GM10847 (cell line): ENCODE data around the gene WDR31.

Source experiments
- POLR2A ChIP-seq: IDR thresholded peaks from 2 replicates; pipeline ENCODE4 v1.6.1; 2011; ENCODE audit not compliant: insufficient read length; ENCODE audit errors: extremely low read depth

The WDR31 gene

DNA sequence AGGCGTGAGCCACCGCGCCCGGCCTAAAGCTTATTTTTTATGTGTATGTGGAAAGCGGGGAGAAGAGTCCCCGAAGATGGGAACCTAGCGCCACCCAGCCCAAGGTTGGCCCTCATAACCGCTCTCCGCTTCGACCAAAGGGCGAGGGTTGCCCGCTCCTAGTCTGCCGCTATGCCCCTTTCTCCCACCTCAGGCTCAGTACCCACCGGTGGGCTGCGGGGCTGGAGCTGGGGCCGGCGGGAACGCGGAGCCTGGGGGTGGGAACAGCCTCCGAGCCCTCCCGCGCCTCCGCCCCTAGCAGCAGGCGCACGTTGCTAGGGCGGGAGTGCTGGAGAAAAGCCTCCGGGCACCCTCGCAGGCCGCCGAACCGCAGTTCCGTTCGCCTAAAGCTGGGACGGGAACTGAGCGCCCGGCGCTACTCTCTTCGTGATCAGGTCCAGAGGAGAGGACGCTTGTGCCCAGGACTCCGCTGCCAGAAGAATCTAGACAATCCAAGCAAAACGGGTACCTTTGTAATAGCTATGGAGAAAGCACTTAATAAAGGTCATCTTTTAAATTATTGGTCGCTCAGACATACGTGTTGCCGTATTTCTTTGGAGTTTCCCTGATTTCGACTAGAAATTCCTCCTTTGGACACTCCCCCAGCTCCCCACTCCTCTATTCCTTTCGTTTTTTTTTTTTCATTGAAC lies at the start of gene WDR31:
TSS of gene WDR31 (minus strand) at position 265 of the 689 bp plus-strand sequence. CDS start 8,253 bp downstream, outside the sequence.
- TF ChIP-seq POLR2A: peak; percentile 49

DNA sequence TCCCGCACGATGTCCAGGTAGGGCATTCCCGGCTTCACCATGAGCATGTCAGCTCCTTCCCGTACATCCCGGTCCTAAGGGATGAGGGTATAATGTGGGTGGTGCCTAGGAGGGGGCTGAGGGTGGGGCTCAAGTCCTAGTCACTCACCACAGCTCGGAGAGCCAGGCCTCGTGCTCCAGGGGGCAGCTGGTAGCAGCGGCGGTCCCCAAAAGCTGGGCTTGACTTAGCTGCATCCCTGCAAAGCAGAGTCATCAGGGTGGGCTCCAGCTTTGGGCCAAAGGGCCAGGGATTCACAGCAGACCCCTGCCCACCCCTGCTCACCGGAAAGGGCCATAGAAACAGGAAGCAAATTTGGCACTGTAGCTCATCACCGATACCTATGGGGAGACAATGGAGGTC lies 49.4 kb upstream of the WDR31 start:
- no peak for TF ChIP-seq POLR2A

DNA sequence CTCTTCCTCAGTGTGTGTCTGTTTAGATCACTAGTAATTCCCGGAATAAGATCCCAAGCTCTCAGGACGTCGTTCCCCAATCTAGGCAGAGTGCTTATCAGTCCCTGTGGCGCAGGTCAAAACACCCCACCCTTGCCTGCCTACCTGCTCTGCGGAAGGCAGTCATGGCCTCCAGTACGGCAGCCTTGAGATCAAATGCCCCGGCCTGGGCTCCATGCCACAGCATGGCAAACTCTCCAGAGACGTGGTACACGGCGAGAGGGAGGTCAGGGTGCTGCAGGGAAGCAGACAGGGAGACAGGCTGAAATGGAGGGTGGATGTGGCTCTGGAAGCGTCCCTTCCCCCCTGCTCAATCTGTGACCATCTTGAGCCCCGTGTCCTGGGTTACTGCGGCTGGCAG lies 48.8 kb upstream of the WDR31 start:
- no peak for TF ChIP-seq POLR2A

DNA sequence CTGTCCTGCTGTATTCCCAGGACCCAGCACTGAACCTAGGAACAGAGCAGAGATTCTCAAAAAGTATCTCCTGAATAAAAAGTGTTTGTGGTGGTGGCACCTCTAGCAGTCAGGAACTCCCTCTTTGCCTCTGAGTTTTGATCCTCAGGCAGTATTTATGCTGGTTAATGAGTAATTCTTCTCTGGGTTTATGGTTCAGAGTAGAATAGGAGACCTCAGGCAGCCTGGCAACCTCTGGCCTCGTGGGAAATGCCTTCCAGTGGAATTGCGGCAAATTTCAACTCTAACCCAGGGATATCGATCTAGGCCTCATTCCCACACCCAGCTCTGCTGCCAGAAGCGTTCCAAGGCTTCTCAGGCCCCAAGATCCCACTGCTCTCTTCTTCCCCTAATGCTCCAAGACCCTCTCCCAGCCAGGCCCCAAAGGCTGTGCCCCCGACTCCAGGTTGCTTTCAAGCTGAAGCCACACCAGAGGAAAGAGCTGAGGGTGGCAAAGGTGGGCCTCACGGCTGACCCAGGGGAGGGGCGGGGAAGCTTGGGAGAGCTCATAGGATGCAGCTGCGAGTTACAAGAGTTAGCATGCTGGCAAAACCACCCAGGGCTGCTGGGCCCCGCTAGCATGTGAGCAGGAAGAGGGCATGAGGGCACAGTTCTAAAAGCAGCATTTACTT lies 47.6 kb upstream of the WDR31 start:
- no peak for TF ChIP-seq POLR2A

DNA sequence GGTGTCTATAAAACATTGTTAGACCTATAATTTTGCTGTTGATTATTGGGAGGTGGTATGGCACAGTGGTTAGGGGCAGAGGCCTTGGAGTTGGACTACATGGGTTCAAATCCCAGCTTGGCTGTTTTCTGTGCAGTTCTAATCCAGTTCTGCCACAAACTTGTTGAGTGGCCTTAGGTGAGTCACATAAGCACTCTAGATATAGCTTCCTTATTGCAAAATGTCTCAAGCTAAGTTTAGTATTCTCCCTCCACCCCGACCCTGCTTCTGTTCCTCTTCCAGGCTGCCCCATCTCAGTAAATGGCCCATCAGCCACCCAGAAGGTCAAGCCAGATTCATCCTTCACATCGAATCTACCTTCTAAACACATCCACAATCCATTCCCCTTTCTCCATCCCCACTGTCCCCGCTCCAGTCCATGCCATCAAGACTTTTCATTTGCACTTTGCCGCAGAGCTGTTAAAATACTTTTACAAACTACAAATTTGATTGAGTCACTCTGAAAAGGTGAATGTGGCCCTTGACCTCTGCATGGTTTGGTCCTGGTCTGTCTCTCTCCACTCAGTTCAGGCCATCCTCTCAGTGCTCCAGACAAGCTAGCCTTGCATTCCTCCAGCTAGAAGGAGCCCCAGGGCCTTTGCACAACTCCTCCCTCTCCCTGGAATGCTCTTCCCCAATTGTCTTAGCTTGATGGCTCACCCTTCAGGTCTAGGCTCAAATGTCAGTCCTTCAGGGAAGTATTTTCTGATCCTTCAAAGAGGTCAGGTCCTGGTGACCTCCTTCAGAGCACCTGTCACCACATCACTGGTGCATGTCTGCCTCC lies 46.7 kb upstream of the WDR31 start:
- TF ChIP-seq POLR2A: no peak

DNA sequence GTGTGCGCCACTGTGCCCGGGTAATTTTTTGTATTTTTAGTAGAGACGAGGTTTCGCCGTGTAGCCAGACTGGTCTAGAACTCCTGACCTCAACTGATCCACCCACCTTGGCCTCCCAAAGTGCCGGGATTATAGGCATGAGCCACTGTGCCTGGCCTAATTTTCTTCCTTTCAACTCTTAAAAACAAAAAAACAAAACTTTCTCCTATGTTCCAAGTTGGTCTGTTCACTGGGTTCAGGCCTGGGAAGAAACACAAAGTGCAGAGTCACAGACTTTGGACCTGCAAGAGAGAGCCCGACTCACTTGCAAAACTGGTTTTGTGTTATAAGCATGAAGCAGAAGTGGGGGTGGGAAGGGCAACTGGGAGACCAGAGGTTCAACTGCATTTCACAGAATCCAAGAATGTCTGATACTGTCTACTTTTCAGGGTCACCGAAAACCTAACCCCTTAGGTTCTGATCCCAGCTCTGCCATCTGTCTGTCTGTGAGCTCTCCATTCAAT lies 41.9 kb upstream of the WDR31 start:
- no peak for TF ChIP-seq POLR2A

DNA sequence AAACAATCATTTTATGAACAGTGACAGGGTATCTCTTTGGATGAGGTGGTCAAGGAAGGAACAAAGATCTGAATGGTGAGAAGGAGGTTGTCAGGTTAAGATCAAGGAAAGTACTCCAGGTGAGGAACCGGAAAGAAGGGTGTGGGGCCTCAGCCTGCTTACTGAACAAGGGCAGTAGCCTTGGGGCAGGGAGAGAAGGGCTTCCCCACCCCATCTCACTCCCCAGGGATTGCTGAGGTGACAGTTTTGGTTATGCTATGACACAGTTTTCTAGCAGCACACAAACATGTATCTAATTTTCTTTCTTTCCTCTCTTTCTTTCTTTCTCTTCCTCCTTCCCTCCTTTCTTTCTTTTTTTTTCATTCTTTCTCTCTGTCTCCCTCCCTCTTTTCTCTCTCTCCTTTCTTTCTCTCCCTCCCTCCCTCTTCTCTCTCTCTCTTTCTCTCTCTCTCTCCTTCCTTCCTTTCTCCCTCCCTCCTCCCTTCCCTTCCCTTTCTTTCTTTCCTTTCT lies 40.8 kb upstream of the WDR31 start:
- TF ChIP-seq POLR2A: no peak

DNA sequence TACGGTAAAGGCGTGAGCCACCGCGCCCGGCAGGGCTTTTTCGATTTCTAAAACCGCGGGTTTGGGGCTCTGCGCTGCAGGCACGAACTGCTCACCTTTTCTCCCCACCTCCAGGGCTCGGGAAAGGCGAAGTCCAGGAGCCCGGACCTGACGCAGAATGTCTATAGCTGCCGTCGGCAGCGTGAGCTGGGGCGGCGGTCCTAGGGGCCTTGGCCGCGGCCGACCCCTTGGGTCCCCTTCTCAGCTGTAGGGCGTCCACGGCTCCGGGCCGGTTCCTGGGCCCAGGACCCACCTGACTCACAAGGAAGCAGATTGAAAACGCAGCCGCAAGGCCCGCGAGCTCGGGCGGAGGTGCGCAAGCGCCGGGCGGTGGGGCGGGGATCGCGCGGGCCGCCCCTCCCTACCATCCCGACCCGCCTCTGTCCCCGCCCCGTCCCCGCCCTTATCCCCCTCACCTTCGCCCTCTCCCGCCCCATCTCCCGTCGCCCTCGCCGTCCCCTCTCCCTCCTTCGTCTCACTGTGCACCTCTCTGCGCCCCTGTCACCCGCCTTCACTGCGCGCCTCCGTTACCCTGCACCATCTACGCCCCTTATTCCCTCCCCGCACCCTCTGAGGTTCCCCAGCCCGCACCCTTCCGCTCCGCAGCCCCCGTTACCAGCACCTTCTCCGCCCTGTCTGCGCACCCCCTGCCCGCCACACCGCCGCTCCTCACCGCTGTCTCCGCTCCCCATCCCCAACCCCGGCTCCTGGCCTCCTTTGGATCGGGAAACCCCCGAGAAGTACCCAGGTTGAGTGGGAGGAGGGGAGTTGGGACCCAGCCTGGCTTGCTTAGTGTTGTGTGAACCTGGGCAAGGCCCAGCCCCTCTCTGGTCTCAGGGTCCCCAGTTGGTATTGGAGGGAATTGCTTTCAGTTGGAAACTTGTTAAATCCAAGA lies 36.8 kb upstream of the WDR31 start, which contains the start of gene HDHD3:
TSS of gene HDHD3 (minus strand) at position 353 of the 934 bp plus-strand sequence. CDS start 2,632 bp downstream, outside the sequence.
- TF ChIP-seq POLR2A: peak; percentile 48

DNA sequence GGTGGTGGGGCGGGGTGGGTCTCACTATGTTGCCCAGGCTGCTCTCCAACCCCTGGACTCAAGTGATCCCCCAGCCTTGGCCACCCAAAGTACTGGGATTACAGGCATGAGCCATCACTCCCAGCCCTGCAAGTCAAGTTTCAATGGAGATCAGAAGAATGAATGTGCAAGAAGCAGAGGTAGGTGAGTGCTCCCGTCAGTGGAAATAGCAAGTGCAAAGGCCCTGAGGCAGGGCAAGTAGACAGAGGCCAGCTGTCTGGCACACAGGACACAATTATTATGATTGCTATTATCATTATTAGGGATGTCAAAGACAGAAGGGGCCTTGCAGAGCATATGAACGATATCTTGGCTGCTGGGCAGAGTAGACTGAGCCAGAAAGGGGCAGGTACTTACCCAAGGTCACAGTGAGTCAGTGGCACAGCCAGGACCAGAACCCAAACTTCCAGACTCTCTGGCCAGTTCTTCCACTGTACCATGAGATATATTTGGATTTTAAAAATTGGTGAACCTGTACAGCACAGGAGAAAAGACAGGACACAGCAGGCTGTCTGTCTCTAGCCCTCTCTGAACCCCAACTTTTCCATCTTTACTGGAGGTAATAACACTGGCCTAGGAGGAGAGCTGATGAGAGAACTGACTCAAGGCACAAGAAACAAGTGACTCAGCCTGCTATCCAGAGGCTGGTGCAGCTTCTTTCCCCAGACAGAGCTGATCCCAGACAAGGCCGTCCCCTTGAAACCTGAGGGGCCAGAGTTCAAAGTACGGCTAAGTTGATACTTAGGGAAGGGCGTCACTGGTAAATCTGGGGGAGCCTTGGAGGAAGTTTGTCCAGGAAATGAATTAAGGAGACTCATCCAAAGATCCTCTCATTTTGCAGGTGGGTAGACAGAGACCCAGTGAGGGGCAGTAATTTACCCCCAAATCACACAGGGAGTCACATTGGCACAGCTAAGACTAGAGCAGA lies 35.3 kb upstream of the WDR31 start:
- no peak for TF ChIP-seq POLR2A

DNA sequence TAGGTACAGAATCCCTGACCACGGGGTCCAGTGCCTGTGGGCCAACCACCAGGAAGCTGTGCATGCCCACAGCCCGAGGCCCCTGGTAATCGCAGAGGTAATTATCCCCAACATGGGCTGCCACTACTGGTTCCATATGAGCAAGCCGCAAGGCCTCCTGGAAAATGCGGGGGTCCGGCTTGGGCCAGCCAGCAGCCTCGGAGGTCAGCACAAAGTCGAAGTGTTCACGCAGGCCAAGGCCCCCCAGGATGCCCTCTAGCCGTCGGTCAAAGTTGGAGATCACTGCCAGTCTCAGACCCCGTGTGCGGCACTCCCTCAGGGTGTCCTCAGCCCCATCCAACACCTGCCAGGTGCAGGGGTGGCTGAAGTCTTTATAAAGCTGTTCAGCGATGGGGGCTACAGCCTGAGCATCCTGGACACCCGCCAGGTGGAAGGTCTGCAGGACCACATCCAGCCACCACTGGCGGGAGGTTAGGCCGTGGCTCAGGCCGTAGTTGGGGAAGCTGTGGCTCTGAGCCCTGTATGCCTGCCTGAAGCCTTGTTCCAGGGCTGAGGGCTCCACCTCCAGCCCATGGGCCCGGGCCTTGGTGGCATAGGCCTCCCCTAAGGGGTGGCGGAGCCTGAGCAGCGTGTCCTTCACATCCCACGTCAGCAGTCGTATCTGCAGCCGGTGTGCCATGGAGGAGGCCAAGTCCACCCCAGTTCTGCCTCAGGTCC lies 33.8 kb upstream of the WDR31 start:
- no peak for TF ChIP-seq POLR2A

DNA sequence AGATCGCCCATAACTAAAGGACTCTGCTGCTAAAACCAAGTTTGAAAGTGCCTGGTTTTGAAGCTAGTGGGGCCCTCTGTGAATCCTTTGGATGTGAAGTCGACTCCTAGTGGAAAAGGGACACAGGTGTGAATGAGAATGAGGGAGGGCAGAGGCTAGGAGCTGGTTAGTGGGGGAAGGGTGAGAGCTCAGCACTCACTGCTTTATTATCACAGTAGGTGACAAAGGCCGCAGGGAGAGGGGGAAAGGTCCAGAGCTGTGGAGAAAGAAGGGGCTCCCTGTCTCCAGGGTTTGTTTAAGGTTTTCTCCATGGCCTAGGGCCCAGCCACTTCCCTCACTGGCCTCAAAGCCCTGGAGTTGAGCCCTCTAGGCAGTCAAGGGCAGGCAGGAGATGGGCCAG lies 33.2 kb upstream of the WDR31 start:
- no peak for TF ChIP-seq POLR2A

DNA sequence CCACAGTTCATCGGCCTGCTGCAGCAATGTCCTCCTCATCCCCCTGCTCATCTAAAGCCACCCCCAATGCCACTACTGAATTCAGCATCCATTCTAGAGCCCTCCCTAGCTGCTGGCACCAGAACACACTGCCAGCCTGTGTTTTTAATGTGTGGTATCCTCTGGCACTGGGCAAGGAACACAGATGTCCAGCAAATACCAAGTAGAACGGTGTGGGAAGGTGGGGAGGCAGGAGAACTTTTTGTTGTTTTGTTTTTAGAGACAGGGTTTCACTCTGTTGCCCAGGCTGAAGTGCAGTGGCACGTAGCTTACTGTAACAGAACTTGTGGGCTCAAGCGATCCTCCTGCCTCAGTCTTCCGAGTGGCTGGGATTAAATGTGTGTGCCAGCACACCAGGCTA lies 32.0 kb upstream of the WDR31 start:
- no peak for TF ChIP-seq POLR2A

DNA sequence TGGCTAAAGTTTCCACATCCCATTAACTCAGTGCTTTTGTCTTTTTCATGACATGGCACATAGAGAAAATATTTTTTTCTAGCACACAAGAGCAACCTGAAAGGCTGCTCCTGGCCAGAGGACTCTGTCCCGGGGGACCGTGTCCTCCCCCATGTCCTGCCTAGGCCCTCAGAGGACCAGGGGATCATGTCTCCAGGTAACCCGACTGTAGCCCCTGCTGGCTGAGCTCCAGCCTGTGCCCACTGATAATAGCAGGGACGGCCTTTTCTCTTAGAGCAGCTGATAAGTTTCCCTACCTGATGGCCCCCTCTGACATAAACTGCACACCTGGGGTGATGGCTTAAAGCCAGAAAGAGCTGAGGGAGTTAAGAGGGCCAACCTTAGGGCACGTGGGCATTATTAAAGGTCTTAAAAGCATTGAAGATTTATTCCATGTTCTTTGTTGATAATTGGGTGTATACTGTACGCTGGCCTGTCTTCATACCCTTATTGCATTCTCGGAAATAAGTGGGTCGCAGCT lies 30.8 kb upstream of the WDR31 start:
- TF ChIP-seq POLR2A: no peak

DNA sequence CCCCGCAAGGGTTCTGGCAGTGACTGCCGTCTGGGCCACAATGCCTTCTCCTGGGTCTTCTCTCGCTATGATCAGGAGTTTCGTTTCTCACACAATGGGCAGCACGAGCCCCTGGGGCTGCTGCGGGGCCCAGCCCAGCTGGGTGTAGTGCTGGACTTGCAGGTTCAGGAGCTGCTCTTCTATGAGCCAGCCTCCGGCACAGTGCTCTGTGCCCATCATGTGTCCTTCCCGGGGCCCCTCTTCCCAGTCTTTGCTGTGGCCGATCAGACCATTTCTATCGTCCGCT lies 29.7 kb upstream of the WDR31 start:
- TF ChIP-seq POLR2A: no peak
